CD4-positive, alpha-beta T cell treated with Interleukin-4 for 1 hour (primary cell): Measurements from ENCODE around the gene DNM2.

Source experiments
- DNase-seq, 2 donors: peaks; one replicate each; pipeline ENCODE4 v3.0.0-alpha.2; 2020 to 2022

The DNM2 gene

GRCh38 chr19:10691178-10691881, 26.5 kb upstream of the DNM2 start:
- DNase-seq: no peak

GRCh38 chr19:10691883-10692282, 26.0 kb upstream of the DNM2 start:
- DNase-seq: no peak

GRCh38 chr19:10692673-10693264, 25.1 kb upstream of the DNM2 start:
- DNase-seq: no peak

- no peak for DNase-seq
Measured at GRCh38 chr19:10694706-10695307, 23.1 kb upstream of the DNM2 start.

GRCh38 chr19:10695401-10696398, 22.2 kb upstream of the DNM2 start:
- peak; percentile 90 to 92 for DNase-seq

- peak; percentile 67 to 77 for DNase-seq
Measured at GRCh38 chr19:10699650-10700335, 18.1 kb upstream of the DNM2 start.

- no peak for DNase-seq
Measured at GRCh38 chr19:10701955-10702525, 15.8 kb upstream of the DNM2 start.

GRCh38 chr19:10706990-10707389, 10.9 kb upstream of the DNM2 start:
- no peak for DNase-seq

- no peak for DNase-seq
Measured at GRCh38 chr19:10707440-10707839, 10.4 kb upstream of the DNM2 start.

- DNase-seq: no peak
Measured at GRCh38 chr19:10708291-10708690, 9.6 kb upstream of the DNM2 start.

- no peak for DNase-seq
Measured at GRCh38 chr19:10712045-10712444, 5.8 kb upstream of the DNM2 start.

- DNase-seq: no peak
Measured at GRCh38 chr19:10712754-10713153, 5.1 kb upstream of the DNM2 start.

GRCh38 chr19:10713317-10713716, 4.6 kb upstream of the DNM2 start:
- peak in 1 of 2 donors; percentile 42 for DNase-seq

- no peak for DNase-seq
Measured at GRCh38 chr19:10717054-10717355, 874 bp upstream of the DNM2 start.

GRCh38 chr19:10718205-10719196, 622 bp downstream of the DNM2 start:
- peak; percentile 32 to 50 for DNase-seq

- no peak for DNase-seq
Measured at GRCh38 chr19:10719466-10719961, 1.6 kb downstream of the DNM2 start.

GRCh38 chr19:10720607-10721125, 2.8 kb downstream of the DNM2 start:
- DNase-seq: no peak

GRCh38 chr19:10723591-10723990, 5.7 kb downstream of the DNM2 start:
- no peak for DNase-seq

GRCh38 chr19:10724573-10725071, 6.7 kb downstream of the DNM2 start:
- no peak for DNase-seq

GRCh38 chr19:10725415-10725814, 7.5 kb downstream of the DNM2 start:
- no peak for DNase-seq
